AG20443 (cell line): ENCODE measurements around the gene TSKS.
"Not testable (repeated sequence)": the region's sequence is repeated elsewhere in the genome, so short reads cannot be mapped to it uniquely, and the experiment has no call there.

Source experiments
- DNase-seq: peaks from one replicate; pipeline ENCODE4 v3.0.0; 2012; ENCODE audit warnings: low spot score, mixed read lengths

Gene TSKS

DNA sequence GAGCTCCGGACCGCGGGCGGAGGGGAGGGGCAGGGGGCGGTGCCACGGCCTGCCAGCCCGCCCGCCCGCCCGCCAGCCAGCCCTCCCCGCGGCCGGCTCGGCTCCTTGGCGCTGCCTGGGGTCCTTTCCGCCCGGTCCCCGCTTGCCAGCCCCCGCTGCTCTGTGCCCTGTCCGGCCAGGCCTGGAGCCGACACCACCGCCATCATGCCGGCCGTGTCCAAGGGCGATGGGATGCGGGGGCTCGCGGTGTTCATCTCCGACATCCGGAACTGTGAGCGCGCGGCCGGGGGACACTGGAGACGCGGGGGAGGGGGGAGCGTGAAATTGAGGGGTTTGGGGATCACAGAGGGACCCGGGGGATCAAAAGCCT lies 3.8 kb upstream of the TSKS start, which contains the start of gene AP2A1:
TSS of gene AP2A1 (plus strand) at position 72 of the 370 bp plus-strand sequence. CDS start at position 205, 133 bp downstream.
- no peak for DNase-seq

DNA sequence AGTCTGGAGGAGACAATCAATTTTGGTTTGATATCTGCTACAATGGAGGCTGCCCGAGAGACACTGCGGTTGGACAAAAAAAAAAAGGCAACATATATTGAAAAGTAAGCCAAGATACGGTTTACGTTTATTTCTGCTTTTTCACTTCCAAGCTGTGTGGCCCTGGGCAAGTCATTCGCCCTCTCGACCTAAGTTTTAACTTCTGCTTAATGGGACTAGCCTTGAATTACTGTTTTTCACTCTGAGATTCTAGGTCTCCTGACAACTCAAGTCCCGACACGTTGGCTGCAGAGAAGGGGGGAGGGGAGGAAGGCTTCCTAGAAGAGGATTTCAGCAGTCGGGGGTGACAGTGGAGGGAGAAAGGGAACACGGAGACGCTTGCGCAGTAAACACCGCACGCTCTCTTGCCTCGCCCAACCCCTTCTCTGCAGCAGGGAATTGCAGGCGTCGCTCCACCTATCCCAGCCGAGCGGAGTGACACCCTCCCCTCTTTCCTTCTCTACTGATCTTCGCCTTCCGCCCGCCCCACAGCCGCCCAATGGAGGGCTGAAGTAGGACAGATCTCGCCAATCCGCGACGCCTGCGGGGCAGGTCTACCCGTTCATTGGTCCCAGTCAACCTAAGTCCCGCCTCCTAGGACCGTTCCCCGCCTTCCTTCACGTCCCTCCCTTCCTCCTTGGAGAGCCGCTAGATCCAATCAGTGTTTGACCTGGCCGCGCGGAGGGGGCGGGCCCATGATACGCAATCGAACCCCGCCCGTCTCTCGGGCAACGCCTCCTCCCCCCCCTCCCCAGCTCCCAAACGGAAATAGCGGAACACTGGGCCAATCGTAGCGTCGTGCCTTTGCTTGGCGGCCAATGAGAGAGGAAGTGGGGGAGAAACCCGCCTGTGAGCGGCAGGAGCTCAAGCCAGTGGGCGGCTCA lies 3.2 kb upstream of the TSKS start:
- DNase-seq = peak; percentile 99

DNA sequence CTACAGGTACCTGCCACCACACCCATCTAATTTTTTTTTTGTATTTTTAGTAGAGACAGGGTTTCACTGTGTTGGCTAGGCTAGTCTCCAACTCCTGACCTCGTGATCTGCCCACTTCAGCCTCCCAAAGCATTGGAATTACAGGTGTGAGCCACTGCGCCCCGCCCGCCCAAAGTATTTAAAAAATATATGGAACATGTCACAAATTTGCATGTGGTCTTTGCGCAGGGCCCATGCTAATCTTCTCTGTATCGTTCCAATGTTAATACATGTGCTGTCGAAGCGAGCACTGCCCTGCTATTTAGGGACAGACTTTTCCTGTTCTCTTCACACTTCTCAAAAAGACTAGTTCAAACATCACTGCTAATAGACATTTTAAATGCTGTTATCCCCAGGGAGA lies 1.2 kb upstream of the TSKS start:
- DNase-seq = no peak

DNA sequence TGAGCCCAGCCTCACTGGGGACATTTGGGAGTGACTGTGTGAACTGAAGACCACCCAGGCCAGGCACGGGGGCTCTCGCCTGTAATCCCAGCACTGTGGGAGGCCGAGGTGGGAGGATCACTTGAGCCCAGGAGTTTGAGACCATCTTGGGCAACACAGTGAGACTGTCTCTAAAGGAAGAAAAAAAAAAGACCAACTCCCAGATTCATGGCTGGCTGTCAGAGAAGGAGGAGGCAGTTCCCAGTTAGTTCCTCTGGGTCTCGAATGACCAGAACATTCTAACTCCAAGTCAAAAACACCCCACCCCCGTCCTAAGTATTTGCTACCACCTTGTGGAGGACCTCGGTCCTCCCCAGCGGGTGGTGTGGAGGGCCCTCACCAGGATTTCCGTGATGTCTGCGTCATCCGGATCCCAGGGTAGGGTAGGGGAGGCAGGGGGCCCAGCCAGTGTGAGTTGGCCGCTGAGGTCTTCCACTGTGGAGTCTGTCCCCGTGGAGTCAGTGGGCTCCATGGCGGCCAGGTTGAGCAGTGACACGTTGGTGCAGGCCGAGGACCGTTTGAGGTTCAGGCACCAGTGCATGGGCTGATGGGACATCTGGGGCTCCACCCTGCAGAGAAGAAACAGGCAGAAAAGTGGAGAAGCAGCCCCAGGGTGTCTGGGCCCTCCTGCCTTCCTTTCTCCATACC lies 1.3 kb downstream of the TSKS start:
- no peak for DNase-seq

DNA sequence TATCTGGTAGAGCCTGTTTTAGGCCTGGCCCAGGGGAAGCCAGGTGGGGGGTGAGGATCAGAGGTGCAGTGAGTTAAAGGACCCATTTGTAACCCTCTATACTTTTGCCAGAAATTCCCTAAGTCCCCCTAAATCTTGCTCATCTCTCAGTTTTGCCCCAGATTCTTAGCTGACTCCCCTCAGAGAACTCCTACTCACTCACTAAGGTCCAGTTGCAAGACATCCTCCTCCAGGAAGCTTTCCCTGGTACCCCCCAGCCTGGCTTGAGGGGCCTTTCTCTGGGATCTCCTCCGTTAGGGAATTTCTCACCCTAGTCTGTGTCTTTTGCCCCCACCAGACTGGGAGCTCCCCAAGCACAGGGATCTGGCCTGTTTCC lies 1.9 kb downstream of the TSKS start:
- DNase-seq = no peak

DNA sequence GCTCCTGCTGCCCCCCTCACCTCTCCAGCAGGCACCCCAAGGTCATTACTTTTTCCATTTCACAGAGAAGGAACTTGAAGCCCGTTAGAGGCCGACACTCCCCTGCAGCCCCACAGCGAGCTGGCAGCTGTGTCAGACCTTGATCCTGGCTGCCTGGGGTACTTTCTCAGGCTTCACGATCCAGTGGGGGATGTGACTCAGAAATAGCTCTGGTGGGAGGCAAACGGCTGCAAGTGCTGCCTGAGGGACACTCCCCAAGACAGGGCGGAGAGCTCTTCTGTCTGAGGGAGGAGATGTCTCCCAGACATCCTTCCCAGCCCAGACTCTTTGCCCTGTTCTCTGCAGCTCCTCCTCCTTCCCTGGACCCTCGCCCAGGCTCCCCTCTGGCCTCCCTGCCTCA lies 4.8 kb downstream of the TSKS start:
- DNase-seq = peak; percentile 74

DNA sequence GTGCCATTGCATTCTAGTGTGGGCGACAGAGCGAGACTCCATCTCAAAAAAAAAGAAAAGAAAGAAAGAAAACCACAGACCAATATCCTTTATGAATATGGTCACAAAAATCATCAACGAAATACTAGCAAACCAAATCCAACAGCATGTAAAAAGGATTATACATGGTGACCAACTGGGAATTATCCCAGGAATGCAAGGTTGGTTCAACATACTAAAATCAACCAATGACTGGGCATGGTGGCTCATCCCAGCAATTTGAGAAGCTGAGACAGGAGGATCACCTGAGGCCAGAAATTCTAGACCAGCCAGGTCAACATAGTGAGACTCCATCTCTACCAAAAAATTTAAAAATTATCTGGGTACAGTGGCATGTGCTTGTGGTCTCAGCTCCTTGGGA lies 7.2 kb downstream of the TSKS start:
- DNase-seq = no peak

DNA sequence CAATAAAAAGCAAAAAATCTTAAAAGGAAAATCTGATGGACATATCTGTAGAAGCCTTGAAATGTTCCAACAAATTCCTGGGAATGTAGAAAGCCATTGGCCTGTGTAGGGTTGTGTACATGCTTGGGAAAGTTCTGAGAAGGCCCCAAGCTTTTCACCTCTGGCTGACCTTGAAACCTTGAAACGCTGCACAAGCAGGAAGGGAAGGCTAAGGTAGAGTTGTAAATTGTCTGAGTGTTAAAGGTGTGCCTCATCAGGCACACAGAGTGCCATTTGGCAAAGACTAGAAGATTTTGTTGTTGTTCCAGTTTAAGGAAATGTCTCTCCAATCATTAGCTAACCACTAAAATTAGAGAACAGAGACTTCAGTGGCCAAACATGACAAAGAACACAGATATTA lies 10.4 kb downstream of the TSKS start:
- DNase-seq = no peak

DNA sequence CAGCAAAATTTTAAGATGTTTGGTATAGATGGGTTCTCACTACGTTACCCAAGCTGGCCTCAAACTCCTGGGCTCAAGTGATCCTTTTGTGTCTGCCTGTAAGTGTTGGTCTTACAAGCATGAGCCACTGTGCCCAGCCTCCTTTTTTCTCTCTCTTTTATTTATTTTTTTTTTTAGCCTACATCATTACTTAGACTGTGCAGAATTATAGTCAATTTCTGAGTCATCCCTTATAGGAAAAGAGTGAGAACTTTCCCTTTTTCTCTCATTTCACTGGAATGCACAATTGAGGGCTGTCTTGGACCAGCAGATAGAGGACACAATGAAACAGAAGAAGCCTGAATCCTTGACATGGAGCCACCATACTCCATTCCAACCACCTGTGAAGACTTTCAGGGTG lies 13.3 kb downstream of the TSKS start:
- DNase-seq = no peak

DNA sequence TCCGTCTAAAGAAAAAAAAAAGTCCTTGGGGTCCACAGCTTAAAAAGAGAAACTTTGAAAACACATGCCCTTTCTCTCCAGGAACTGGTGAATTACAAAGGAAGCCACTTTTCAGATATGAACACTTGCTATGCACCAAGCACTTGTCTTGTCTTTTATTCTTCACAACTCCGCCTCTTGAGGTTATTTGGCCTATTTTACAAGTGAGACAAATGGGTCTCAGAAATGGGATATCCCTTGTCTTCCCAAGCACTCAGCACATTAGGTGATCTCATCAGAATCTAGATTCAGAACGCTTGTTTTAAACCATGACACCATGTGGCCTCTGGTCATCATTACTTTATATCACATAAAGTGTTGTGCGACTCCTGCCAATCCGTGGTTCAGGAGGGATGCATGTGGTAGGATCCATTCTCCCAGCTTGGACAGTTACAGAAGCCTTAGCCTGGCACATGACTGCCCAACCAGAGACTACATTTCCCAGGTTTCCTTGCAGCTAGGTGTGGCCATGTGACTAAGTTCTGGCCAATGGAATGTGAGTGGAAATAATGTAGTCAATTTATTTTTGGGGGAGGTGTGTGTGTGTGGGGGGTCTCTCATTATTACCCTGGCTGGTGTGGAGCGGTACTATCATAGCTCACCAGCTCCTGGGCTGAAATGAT lies 13.9 kb downstream of the TSKS start:
- peak; percentile 37 for DNase-seq

DNA sequence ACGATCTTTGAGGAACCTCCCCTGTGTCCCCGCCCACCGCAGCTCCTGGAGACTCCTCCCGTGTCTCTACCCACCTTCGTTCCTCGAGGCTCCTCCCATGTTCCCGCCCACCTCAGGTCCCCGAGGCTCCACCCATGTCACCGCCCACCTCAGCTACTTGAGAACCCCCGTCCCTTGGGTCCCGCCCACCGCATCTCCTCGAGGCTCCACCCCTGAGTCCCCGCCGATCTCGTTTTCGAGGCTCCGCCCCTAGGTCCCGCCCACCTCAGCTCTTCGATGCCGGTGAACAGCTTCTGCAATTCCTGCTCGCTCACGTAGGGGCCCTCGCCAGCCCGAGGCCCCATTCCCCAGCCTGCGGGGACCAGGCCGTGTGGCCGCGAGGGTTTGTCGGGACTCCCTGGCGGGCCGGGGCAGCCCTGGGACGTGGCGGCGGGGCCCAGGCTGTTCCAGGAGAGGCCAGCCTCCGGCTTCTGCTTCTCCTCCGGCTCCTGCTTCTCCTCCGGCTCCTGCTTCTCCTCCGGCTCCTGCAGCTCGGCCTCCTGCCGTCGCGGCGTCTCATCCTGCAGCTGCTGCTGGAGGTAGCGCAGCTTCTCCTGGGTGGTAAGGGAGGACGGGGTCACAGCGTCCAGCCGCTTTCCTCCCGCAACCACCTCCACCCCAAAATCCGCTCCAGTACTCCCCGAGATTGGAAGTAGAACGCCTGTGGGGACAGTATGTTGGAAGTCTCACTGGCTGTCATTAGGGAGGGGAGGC lies 16.7 kb downstream of the TSKS start:
- DNase-seq = peak; percentile 86

DNA sequence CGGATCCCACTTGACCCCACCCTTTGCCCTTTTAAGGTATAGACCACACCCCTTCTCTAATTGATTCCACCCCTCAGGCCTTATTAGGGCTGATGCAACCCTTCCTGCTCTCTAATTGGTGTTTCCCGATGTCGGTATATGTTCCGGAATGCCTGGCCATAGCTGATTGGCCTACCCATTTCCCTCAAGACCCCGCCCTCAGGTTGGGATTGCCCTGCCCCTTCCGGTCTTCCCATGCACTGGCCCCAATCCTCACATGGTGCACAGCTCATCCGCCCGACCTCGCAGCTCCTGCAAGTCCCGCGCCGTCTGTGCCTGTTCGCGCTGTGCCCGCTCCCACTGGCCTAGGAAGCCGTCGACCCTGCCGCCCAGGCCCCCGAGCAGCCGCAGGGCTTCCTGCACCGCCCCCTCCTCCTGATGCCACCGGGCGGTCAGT lies 18.1 kb downstream of the TSKS start:
- DNase-seq = no peak

DNA sequence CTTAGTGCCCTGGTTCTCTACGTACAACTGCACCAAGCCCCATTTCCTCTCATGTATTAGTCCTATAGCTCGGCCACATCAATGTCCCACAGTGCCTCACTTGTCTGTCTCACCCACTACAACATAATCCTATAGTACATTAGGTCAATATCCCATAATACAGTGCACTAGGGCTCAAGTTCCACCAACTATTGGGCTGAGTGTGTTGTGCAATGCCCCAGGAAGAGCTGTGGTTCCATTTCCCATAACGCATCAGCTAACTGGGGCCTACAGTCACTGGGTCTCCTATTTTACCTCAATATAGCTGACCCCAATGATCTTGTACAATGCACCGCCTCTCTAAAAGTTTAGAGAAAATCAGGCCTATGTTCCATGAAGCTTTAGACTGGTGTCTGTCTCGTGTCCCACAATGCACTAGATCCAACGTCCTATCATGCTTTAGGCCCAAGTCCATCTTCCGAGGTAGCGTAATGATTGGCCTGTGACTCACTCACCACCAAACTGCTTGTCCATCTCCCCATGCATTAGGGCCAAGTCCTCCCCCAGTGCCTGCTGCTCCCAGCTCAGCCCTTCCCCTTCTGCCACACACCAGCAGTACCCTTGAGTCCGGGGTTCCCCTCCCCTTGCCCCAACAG lies 21.8 kb downstream of the TSKS start:
- no peak for DNase-seq

DNA sequence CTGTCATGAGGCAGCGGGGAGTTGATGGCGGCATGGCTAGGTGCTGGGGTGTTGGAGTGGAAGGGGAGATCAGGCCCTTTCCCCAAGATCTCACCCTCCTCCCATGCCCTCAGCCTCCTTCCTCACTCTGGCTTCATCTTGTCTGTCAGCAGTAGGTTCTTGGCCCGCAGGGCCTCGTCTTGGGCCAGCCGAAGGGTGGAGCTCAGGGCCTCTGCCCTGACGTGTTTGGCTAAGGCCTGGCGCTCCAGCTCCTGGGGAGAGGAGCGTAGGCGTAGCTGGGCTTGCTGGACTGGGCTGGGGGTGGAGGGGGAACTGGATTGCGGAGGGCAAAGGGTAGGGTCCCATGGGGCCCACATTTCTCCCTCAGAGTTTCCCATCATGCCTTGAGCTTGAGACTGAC lies 23.2 kb downstream of the TSKS start:
- no peak for DNase-seq

DNA sequence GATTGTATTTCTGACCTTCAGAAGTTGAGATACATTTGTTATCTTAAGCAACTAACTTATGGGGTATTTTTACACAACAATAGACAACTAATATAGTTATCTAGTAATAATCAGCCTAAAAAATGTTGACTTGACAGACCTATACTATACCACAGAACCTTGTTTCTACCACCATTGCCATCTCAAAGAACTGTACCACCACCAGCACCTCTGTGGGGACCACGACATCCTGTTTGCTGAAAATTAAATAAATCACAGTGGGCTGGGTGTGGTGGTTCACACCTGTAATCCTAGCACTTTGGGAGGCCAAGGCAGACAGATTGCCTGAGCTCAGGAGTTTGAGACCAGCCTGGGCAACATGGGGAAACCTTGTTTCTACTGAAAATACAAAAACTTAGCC lies 24.0 kb downstream of the TSKS start:
- DNase-seq = no peak

DNA sequence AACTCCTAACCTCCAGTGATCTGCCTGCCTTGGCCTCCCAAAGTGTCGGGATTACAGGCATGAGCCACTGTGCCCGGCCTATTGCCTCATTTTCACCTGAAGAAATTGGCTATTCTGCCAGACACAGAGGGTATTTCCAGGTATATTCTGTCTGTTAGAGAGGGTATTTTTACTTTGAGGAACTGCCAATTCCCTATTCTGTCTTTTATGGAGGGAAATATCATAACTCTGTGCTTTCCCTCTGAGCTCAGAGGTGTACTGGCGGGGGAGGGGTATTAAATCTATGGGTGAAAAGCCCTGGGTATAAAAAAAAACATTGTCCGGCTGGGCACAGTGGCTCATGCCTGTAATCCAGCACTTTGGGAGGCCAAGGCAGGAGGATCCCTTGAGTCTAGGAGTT lies 24.8 kb downstream of the TSKS start:
- DNase-seq = no peak

DNA sequence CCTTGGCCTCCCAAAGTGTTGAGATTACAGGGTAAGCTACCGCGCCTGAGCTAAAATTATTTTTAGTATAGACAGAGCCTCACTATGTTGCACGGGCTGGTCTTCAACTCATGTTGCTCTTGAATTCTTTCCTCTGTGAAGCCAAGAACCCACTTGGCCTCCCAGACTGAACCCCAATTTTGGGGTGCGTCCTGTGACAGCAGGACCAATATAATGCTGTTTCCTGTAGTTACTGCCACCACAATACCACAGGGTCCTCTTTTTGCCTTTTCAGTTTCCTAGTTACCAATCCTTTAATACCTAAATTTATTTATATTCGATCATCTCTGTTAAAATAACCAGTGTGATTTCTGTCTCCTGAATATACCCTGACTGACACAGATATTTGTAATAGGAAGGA lies 32.9 kb downstream of the TSKS start:
- DNase-seq = no peak

DNA sequence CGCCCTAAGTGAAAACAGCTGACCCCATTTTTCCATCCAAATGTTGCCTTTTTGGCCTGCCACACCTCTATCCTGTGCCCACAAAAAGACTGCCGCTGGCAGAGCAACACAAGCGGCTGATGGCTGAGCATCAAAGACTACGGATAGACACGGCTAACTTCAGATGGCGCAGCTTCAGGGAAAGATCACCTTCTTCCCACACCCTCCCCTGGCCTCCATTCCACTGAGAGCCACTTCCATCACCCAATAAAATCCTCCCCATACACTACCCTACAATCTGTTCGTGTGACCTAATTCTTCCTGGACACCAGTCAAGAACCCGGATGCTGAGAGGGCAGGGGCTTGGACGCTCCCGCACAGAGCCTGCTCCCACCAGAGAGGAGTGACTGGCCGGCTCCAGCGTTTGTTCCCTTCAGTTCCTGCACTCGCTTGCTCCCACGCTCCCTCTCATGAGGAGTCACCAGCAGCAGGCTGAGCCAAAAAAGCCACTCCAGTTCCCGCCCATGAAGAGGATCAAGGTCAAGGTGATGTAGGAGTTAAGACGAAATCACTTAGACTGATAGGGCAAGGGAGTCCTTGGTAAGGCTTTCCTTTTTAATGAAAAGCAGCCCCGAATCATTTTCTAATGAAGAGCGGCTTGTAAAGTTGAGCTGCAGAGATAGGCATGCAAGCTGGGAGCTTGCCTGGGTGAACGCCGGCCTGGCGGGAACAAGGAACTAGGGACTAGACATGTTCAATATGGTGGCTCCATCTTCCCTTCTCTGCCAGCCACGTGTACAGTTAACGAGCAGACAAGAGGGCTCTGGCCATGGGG lies 35.7 kb downstream of the TSKS start:
- peak; percentile 62 for DNase-seq

DNA sequence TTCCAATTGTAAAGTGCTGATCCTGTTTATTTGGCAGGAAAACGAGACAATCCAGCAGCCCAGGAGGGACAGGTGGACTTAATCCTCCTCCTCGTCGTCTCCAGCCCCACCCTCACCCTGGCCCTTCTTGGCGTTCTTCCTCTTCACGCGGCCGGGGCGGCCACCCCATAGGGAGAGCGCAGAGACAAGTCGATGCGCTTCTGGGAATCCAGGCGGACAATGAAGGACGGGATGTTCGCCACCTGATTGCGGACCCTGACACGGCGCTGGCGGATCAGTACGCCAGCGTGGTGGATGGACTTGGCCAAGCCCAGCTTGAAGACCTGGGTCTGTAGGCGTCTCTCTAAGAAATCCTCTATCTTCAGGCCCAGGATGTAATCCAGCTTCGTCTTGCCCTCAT lies 43.7 kb downstream of the TSKS start:
- not testable (repeated sequence) for DNase-seq

DNA sequence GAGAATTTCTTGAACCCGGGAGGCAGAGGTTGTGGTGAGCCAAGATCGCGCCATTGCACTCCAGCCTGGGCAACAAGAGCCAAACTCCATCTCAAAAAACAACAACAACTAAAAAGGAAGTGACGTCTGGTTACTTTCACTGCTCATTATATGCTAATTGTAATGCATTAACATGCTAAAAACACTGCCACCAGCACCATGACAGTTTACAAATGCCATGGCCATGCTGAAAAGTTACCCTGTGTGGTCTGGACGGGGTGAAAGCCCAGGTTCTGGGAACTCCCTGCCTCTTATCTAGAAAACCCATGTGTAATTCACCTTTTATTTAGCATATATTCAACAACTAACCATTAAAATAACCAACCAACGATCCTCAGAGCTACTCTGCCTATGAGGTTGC lies 44.1 kb downstream of the TSKS start:
- no peak for DNase-seq

DNA sequence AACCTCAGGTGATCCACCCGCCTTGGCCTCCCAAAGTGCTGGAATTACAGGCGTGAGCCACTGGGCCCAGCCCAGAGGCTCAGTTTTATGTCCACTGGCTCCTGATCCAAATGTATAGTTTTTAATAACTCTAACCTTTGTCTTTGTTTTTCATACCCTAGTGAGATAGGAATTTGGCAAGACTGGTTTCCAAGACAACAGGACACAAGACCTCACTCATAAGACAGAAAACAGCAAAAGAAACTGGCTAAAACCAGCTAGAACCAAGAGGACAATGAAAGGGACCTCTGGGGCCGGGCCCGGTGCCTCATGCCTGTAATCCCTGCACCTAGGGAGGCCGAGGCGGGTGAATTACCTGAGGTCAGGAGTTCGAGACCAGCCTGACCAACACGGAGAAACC lies 44.6 kb downstream of the TSKS start:
- no peak for DNase-seq
